ENCODE data around the gene VPS26C.

DNA sequence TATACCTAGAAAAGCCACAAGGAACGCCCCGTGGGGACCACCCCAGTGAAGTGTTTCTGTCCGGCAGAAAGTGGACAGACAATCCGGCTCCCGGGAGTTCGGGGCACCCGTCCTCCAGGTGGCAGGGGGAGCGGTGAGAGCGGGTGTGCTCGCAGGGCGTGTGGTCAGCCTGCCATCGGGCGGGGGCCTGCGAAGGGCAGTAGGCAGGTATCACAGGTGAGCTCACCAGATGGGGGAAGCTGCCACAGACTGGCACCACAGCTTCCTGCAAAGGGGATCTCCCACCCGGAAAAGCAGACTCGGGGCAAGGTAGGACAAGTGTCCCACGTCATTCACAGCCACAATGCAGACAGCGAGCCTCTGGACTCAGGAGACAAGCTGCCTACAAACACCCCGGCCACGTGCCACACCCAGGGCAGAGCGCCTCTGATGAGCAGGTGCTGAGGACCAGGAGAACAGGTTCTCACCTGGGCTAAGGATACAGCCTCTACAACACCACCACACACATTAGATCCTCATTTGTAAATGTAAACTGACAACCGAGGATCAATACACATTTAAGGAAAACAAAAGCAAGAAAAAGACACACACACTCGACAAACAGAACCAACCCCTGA is 36.4 kb downstream of the VPS26C start:
- TF ChIP-seq TCF12 (IDR thresholded peaks at IDR 0.05; ENCODE audit: low read depth, low read length) (no peak), YY1 (IDR thresholded peaks at IDR 0.05; ENCODE audit: low read depth, low read length) (no peak), SUZ12 (IDR thresholded peaks at IDR 0.05; ENCODE audit: unreplicated experiment) (no peak), SP1 (IDR thresholded peaks at IDR 0.05; ENCODE audit: low read depth, low read length) (no peak), POLR2AphosphoS2 (IDR thresholded peaks at IDR 0.05; ENCODE audit: low read depth, low read length) (no peak)
- TF ChIP-seq, protein P1, sequence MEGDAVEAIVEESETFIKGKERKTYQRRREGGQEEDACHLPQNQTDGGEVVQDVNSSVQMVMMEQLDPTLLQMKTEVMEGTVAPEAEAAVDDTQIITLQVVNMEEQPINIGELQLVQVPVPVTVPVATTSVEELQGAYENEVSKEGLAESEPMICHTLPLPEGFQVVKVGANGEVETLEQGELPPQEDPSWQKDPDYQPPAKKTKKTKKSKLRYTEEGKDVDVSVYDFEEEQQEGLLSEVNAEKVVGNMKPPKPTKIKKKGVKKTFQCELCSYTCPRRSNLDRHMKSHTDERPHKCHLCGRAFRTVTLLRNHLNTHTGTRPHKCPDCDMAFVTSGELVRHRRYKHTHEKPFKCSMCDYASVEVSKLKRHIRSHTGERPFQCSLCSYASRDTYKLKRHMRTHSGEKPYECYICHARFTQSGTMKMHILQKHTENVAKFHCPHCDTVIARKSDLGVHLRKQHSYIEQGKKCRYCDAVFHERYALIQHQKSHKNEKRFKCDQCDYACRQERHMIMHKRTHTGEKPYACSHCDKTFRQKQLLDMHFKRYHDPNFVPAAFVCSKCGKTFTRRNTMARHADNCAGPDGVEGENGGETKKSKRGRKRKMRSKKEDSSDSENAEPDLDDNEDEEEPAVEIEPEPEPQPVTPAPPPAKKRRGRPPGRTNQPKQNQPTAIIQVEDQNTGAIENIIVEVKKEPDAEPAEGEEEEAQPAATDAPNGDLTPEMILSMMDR (IDR thresholded peaks at IDR 0.05 in 2 of 3, conservative IDR thresholded peaks at IDR 0.05 in 1 of 3; ENCODE audit: control insufficient read depth in 2 of 3, extremely low read depth in 1 of 3, insufficient read depth in 1 of 3, low read depth in 3 of 3, low read length in 3 of 3), result no peak
